K562 (cell line): ENCODE data around the gene IP6K1.

Experiments
- AFF4 ChIP-seq: sonication (generic); formaldehyde crosslinking; IDR thresholded peaks from 2 replicates; pipeline ENCODE4 v1.8.0; 2023; ENCODE audit warnings: mild to moderate bottlenecking, missing genetic modification reagents
- ATF3 ChIP-seq, 2 experiments: fragments of 450-650 bp in 1 of 2; sonication (generic) in 1 of 2; formaldehyde crosslinking in 1 of 2; IDR thresholded peaks in 1 of 2; conservative IDR thresholded peaks in 1 of 2; 2 replicates each; pipeline versions ENCODE4 v1.6.1 to v1.8.1; 2016 to 2023; ENCODE audit warnings: mild to moderate bottlenecking in 2 of 2, moderate library complexity in 2 of 2, inconsistent platforms in 1 of 2, missing genetic modification reagents in 1 of 2
- CTCF ChIP-seq, 3 experiments: IDR thresholded peaks in 2 of 3; conservative IDR thresholded peaks in 1 of 3; 2 replicates each; pipeline ENCODE4 v1.5.1; 2011 to 2012; ENCODE audit warnings: low read length in 3 of 3, mild to moderate bottlenecking in 3 of 3, control low read depth in 2 of 3, improper control_type of control experiment in 1 of 3, inconsistent platforms in 1 of 3, low read depth in 1 of 3, mixed read lengths in 1 of 3, moderate library complexity in 1 of 3; ENCODE audit not compliant: insufficient read depth in 2 of 3
- E2F8 ChIP-seq: fragments of 450-650 bp; IDR thresholded peaks from 2 replicates; pipeline ENCODE4 v1.7.1; 2018; ENCODE audit warnings: mild to moderate bottlenecking, low read depth; ENCODE audit not compliant: partially characterized antibody
- EP400 ChIP-seq: fragments of 450-650 bp; IDR thresholded peaks from 2 replicates; pipeline ENCODE4 v1.6.1; 2017; ENCODE audit warnings: antibody characterized with exemption, mild to moderate bottlenecking, moderate library complexity
- NFYB ChIP-seq: IDR thresholded peaks from 2 replicates; pipeline ENCODE4 v1.6.1; 2011; ENCODE audit warnings: mild to moderate bottlenecking, moderate library complexity; ENCODE audit not compliant: insufficient read length; ENCODE audit errors: extremely low read depth
- POLR2A ChIP-seq: fragments of 450-650 bp; conservative IDR thresholded peaks from 2 replicates; pipeline ENCODE4 v1.6.1; 2016
- RAD21 ChIP-seq, 2 experiments: fragments of 250-450 bp in 1 of 2; fragments of 450-650 bp in 1 of 2; sonication (Bioruptor Pico) in 1 of 2; formaldehyde crosslinking in 1 of 2; IDR thresholded peaks in 1 of 2; conservative IDR thresholded peaks in 1 of 2; 2 replicates each; pipeline versions ENCODE4 v1.4.0 to v1.8.0; 2020 to 2022; ENCODE audit warnings: mild to moderate bottlenecking in 2 of 2, moderate library complexity in 1 of 2

- TF ChIP-seq E2F8 = no peak
- TF ChIP-seq CTCF (IDR thresholded peaks at IDR 0.05 in 2 of 3, conservative IDR thresholded peaks at IDR 0.05 in 1 of 3; ENCODE audit: insufficient read depth in 2 of 3, low read depth in 1 of 3, low read length in 3 of 3) = no peak
- no peak for TF ChIP-seq POLR2A
- no peak for TF ChIP-seq ATF3 (IDR thresholded peaks at IDR 0.05)
- no peak for TF ChIP-seq ATF3 (CRISPR knock-in tag; conservative IDR thresholded peaks at IDR 0.05)
- TF ChIP-seq NFYB = no peak
- no peak for TF ChIP-seq RAD21 (CRISPR knock-in tag; conservative IDR thresholded peaks at IDR 0.05 in 1 of 2, IDR thresholded peaks at IDR 0.05 in 1 of 2)
- TF ChIP-seq EP400 = no peak
- TF ChIP-seq AFF4 (CRISPR knock-in tag) = no peak
These were observed 110.4 kb downstream of the IP6K1 start for GRCh38 chr3:49675912-49676311.
